Measurements from ENCODE around the gene SYT5.
"Not testable (repeated sequence)": the region's sequence is repeated elsewhere in the genome, so short reads cannot be mapped to it uniquely, and the experiment has no call there.

Gene SYT5

DNA sequence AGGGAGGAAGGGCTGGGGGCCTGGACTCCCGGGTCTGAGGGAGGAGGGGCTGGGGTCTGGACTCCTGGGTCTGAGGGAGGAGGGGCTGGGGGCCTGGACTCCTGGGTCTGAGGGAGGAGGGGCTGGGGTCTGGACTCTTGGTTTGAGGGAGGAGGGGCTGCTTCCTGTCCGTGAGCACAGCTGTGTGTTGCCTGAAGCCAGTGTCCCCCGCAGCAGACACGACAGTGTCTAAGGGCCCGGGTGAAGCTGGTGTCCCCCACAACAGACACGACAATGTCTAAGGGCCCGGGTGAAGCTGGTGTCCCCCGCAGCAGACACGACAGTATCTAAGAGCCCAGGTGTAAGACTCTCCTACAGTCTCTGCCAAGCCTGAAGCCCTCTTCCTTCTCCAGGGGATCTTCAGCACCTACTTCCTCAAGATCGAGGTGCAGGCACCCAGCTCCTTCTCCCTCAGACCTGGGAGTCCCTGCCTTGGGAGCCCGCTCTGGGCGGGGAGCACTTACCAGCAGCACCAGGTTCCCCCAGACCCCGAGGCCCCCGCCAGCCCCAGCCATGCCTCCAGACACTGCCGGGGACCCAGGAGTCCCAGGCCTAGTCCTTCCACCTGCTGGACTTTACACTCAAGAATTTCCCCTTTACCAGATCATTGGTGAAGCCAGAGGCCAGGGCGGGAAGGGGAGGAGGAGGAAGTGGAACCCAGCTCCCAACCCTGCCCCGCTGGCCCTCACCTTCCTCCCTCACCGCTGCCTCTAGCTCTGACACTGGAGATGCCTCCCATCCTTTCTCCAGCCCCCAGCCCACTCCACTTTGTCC is 29.0 kb upstream of the SYT5 start, which contains the start of gene PTPRH:
PTPRH (minus strand) TSS at position 622 of the 813 bp plus-strand sequence; CDS start at position 554, 68 bp downstream.
- no peak for ATAC-seq
- no peak for DNase-seq

DNA sequence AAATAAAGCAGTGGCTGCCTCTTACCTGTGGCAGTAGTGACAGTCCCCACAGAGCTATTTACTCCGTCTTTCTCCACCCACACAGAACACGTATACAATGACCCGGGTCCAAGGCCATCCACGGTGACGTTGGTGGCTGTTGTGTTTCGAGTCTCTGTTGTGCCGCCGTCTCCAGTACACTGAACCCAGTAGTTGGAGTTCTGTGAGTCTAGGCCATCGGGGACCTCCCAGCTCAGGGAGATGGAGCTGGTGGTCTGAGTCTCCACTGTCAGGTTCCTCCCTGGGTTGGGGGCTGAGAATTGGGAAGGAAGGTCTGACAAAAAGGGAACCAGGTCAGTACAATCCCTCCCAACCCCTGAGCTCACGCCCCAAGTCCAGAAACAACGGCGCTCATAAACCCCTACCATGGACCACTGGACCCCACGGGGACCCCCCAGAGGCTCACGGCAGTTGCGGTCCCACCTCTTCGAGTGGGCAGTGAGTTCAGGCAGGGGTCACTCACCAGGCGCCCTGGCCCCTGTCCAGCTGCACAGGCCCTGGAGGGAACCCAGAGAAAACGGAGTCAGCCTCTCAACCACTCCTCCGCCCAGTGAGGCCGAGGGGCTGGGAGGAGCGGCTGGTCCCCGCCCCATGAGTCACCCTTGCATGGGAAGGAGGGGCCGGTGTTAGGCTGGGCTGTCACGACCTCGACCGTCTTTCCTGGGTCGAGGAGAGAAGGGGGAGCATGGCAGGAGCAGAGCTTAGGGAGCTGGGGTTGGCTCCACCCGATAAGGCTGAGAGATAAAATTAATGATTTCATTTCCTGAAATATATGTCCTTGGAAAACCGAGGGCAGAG is 26.8 kb upstream of the SYT5 start:
- ATAC-seq (peak; percentile 89), DNase-seq (peak; percentile 68)

DNA sequence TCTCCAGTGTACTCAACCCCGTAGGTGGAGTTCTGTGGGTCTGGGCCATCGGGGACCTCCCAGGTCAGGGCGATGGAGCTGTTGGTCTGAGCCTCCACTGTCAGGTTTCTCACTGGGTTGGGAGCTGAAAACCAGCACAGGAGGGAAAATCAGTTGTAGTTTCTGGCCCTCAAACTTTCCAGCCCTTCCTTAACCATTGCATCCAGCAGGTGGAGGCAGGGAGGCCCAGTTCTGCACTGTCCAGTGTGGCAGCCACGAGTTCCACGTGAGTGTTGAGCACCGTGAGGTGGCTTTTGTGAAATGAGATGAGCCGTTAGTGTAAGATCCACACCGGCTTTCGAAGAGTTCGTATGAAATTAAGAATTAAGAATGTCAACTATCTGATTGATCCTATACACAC is 22.1 kb upstream of the SYT5 start:
- DNase-seq, ATAC-seq: not testable (repeated sequence)

DNA sequence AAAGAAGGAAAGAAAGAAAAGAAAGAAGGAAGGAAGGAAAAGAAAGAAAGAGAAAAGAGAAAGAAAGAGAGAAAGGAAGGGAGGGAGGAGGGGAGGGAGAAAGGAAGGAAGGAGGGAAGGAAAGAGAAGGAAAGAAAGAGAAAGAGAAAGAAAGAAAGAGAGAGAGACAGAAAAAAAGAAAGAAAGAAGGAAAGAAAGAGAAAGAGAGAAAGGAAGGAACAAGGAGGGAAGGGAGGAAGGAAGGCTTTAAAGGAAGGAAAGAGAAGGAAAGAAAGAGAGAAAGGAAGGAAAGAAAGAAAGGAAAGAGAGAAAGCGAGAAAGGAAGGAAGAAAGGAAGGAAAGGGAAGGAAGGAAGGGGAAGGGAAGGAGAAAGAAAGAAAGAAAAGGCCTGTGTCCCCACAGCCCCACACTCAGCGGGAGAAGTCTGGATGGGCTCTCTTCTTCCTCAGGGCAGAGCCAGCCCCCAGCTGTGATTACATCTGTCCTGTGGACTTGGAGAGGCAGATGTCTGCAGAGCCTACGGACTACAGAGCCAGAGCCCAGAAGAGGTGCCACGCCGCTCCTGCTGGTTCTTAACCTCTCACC is 19.6 kb upstream of the SYT5 start:
- ATAC-seq (no peak), DNase-seq (no peak)

DNA sequence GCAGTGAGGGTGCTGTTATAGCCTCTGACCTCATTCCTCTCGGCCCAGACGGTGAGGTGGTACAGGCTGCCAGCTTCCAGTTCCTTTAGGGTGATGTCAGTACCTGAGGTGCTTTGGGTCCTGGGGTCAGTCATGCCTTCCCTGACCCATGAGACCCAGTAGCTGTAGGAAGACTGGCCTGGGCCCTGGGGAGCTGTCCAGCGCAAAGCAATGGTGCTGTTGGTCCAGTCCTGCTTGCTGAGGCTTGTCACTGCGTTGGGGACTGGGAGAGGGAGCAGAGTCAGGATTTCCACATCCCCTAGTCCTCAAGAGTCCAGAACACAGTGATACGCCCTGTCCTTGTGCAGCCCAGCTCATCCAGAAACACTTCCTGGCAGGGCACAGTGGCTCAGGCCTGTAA is 18.6 kb upstream of the SYT5 start:
- DNase-seq (no peak), ATAC-seq (no peak)

DNA sequence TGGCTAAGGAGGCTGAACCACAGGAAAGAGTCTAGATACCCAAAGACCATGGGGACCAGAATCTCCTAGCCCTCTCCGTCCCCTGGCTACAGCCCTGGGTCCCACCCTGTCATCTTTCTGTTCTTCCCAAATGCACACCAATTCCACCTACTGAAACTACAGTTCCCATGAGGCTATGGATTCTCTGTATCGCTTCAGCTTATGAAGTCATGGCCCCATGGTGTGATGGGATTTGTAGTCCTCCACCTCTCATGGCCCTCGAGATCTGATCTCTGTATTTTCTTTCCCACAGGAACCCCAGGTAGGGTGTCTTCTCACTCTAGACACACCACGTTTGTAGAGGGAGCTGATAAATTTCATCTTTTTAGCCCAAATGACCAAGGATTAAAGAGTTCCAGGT is 17.4 kb upstream of the SYT5 start:
- ATAC-seq (no peak), DNase-seq (no peak)

DNA sequence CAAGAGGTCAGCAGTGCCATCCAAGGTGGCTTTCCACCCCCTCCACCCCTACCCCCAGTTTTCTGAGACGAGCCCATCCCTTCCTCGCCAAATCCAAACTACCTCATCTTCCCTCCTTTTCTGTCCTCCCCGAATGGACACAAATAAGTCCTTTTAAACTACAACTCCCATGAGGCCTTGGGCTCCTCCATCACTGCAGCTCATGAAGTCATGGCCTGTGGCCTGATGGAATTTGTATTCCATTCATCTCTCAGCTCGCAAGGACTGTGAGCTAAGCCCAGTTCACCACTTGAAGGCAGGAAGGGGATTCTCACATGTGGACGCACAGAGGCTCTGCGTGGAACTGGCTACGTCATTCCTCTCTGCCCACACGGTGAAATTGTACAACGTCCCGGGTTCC is 16.7 kb upstream of the SYT5 start:
- DNase-seq = no peak
- no peak for ATAC-seq

DNA sequence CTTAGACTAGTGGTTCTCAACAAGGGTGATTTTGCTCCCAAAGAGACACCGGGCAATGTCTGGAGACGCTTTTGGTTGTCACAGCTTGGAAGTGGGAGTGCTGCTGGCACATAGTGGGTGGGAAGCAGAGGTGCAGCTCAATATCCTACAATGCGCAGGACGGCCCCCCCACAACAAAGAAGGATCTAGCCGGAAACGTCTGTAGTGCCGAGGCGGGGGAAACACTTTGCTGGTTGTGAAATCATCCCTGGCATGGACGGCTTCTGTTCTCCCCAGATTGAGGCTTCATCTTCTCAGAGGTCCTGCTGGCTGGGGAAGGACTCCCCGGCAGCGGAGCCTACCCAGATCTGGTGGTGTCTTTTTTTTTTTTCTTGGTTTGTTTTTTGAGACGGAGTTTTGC is 13.4 kb upstream of the SYT5 start:
- no peak for DNase-seq
- no peak for ATAC-seq

DNA sequence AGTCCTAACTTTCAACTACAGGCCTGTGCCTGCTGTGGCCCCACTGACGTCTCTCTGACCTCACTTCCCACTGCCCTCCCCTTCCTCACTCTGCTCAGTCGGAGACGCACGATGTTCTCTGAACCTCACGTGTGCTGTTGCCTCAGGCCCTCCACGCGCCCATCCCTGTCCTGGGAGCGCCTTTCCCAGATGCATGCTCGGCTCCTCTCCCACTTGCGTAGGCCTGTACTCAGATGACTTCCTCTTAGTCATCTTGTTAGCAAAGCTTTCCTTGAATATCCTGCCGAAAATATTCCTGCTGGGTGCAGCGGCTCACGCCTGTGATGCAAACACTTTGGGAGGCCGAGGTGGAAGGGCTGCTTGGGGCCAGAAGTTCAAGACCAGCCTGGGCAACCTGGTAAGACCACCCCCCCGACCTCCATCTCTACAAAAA is 9.3 kb upstream of the SYT5 start:
- ATAC-seq (no peak), DNase-seq (no peak)

DNA sequence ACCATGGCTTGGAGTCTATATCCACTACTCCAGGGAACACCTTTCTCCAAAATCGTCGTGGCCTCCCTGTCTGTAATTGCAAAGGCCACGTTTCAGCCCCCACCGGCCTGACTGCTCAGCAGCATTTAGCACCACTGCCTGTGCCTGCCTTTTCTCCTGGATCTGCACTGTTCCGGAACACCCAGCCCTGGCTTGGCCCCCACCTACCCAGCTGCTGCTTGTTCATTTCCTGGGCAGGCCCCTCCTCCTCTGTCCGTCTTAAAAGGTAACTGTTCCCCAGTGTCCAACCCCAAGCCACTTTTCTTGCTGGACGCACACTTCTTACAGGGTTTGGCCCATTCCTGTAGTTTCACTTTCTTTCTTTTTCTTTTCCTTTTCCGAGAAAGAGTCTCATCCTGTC is 8.5 kb upstream of the SYT5 start:
- DNase-seq = no peak
- no peak for ATAC-seq

DNA sequence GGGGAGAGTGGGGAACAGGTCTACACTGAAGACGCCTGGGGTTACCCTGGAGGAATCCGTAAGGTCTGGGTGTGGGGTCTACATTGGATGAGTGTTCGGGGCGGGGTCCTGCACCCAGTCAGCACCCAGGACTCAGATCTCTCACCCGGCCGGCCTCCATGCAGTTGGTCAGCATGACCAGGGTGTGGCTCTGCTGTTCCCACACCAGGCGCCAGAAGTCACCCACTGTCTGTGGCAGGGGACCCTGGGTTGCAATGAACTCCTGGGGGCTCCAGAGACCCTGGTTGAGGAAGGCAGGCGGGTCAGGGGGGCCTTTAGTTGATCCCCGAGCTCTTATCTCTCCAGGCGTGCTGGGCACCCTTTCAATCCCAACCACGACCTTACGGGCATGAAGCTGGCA is 6.0 kb upstream of the SYT5 start:
- ATAC-seq (no peak), DNase-seq (no peak)

DNA sequence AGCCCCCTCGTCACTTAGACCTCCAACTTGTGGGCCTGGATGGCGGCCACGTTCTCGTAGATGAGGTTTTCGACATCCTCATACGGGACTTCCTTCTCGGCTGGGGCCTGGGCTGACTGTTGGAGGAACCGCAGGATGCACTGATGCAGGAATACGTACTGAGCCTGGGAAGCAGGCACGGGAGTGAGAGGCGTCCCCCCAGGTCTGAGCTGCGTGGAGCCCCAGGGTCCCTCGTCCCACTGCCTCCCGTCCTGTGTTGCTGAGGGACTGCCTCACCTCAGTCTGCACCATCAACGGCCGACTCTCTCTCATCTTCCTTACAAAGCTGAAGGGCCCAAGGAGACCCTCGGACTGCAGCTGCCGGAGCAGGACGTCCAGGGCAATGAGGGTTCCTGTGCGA is 1.7 kb upstream of the SYT5 start:
- DNase-seq = no peak
- ATAC-seq = no peak

DNA sequence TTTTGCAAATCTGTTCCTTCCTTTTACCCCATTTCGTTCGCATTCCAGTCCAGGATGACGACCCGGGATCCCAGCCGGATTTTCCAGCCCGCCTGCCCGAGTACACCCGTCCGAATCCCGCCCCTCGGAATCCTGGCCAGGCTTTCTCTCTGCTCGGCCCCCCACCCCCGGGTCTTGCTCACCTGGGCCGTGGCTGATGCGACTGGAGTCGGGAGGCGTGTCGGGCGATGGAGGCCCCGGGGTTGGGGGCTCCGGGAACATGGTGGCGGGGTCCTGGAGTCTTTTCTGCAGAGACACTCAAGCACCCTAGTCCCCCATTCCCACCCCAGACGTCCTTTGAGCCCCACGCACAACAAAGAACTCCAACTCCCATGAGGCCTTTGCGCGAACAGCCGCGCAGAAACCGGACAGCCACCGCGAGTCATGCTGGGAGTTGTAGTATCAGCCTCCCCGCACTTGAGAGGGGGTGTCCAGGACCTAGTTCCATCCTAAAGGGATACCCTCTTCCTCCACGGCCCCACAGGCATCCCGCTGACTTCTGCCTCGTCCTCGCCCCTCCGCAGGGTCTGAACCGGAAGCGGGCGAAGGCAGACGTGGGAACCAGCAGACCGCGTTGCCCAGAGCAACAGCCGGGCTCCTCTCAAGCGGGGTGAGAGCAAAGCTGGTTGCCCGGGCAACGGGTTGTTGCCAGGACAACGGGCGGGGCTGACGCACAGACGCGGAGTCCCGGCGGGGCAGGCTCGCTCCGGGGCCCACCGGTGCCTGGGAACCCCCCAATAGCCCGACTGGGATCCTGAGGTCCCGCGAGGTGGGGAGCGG is 1.1 kb downstream of the SYT5 start:
- ATAC-seq = peak; percentile 86
- peak; percentile 93 for DNase-seq

DNA sequence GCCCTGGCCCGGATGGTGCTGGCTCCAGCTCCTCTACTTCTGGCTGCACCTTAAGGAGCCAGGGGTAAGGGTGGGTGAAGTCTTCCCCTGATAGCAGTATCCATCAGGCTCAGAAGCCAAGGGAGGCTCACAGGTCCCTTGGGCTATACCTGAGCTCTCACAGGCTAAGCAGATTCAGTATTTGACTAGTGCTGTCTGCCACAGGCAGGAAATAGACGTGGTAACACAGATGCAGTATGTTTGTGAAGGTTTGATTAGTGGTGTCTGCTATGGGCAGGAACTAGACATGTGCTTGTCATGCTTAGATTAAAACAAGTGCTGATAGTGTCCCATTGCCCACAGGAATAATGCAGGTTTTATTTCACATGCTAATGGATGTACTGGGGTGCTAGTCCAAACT is 4.0 kb downstream of the SYT5 start:
- ATAC-seq = no peak
- no peak for DNase-seq

DNA sequence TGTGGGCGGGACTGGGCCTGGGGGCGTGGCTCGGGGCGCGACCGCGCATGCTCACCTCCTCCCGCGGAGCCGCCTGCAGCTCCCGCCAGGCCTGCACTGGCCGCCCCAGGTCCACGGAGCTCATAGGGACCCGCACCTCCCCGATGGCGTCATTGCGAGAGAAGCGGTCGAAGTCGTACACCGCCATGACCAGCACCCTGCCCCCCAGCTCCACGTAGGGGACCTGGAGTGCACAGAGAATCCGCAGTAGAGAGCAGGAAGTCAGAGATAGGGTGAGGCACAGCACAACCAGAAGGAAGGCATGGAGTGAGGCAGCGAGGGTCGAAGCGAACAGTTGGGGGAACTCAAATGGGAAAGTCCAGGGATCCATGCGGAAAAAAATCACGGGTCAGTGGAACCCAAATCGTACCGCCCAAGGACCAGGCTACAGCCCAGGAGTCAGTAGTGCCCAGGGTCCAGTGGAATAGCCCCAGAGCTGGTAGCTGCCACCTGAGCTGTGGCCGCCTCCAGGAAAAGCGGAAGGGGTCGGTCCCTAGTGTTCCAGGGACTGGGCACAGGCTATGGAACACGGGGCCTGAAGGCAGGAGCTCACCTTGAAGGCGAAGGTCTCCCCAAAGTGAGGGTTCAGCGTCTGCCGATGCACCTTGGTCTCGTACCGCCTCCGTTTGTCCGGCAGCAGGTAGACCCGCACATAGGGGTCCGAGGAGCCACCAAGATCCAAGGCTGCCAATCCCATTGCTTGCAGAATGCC is 4.8 kb downstream of the SYT5 start:
- DNase-seq (no peak), ATAC-seq (no peak)

DNA sequence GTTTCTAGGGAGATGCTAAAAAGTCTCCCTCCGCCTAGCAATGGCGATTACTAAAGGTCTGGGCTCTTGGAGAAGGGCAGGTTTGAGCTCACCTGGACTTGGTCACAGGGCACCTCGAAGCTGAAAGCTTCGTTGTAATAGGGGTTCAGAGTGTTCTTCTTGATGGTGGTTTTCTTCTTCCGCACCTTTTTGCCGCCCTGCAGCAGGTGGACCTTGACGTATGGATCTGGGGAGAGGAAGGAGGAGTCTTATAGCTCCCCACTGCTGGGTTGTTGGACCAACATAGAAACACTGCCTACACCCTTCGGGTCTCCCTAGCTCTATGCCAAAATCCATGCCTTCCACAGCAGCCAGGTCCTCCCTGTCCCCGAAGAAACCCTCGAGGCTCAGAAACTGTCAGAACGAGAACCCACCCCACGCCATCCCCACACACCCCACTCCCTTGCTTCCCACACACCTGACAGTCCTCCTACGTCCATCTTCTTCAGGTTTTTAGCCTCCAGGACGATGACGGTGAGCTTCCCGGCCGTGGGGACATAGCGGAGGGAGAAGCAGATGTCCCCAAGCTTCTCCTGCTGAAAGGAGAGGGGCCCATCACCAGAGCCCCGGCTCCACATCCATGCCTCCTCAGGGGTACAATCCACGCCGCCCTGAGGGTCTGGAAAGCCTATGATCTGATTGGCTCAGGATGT is 5.5 kb downstream of the SYT5 start:
- no peak for DNase-seq

DNA sequence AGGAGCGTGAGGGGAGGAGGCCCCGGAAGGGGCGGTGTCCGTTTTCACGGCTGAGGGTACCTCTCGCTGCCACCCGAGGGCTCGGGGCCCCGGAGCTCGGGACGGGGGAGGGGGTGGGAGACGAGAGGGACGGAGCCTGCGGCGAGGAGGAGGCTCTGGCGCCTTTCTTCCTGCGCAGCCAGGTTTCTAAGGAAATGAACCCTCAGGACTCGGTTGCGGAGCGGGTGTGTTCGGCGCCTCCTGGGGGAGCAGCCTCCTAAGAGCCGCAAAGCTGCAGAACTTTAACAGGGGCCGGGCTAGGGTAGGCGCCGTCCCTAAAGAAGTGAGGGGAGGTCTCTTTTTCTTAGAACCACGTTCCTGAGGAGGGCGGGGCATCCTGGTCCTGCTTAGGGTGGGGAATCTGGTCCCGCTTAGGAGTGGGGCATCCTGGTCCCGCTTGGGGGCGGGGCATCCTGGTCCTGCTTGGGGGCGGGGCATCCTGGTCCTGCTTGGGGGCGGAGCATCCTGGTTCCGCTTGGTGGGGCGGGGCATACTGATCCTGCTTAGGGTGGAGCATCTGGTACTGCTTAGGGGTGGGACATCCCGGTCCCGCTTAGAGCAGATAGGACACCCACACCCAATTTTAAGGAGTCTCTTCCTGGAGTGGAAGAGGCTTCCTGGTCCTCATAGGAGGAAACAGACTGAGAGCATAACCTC is 6.2 kb downstream of the SYT5 start:
- DNase-seq (peak; percentile 66), ATAC-seq (peak; percentile 58)

More for the DNA sequence above, 5.5 kb downstream of the SYT5 start:
- ATAC-seq = no peak

DNA sequence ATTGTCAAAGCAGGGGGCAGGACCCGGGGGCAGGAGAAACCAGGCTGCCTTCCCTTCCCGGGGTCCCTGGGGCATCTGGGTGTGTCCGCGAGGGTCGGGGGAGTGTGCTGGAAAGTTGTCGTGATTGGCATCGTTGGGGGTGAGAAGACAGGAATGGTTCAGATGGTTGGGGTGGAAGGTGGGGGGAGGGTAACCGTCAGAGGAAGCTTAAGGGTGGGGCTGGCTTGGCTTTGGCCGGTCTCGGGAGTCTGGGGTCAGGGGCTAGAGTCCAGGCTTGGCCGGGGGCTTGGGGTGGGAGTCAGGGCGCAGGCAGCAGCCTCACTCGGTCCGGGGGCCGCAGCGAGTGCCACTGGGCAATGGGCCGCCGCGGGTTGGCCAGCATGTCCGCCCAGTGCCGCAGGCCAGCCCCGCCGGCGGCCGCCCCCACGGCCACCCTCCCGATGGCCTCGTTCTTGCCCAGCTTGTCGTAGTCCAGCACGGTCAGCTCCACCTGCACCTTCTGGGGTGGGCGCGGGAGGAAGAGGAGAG is 6.8 kb downstream of the SYT5 start:
- DNase-seq (no peak), ATAC-seq (no peak)

DNA sequence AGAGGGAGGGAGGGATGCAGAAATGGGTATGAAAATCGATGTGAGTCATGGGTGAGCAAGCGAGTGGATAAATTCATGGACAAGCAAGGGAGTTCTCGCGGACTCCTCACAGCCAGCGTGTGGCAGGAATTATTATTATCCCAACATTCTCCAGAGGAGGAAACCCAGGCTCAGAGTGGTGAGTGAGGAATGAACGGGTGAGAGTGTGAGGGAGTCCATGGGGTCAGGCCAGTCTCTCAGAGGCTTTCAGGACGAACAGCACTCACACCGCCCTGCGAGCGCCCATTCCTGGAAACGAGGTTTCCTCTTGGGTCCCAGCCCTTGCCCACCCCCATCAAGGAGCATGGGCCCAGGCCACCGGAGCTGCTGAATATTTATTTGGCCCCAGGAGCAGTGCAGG is 7.3 kb downstream of the SYT5 start:
- DNase-seq = no peak
- no peak for ATAC-seq

DNA sequence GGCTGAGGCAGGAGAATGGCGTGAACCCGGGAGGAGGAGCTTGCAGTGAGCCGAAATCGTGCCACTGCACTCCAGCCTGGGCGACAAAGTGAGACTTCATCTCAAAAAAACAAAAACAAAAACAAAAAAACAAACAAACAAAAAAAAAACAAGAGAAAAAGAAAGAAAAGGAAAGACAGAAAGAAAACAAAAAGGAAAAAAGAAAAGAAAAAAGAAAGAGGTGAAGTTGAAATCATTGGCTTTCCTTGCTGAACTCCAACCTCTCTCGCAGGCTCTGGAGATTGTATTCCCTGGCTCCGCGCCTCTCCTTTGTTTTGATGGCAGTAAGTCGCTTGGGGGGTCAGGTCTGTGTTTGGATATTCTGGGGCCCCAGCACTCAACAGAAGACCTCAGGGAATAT is 7.8 kb downstream of the SYT5 start:
- not testable (repeated sequence) for DNase-seq, ATAC-seq
